Activated gamma-delta T cell treated with Interleukin-2 at 50 U/mL for 16 hours (primary cell): ENCODE measurements around the gene NRDC.
"Not testable (repeated sequence)": the region's sequence is repeated elsewhere in the genome, so short reads cannot be mapped to it uniquely, and the experiment has no call there.

Experiments
- DNase-seq: peaks from one replicate; pipeline ENCODE4 v3.0.0-alpha.2; 2020

Gene NRDC

DNA sequence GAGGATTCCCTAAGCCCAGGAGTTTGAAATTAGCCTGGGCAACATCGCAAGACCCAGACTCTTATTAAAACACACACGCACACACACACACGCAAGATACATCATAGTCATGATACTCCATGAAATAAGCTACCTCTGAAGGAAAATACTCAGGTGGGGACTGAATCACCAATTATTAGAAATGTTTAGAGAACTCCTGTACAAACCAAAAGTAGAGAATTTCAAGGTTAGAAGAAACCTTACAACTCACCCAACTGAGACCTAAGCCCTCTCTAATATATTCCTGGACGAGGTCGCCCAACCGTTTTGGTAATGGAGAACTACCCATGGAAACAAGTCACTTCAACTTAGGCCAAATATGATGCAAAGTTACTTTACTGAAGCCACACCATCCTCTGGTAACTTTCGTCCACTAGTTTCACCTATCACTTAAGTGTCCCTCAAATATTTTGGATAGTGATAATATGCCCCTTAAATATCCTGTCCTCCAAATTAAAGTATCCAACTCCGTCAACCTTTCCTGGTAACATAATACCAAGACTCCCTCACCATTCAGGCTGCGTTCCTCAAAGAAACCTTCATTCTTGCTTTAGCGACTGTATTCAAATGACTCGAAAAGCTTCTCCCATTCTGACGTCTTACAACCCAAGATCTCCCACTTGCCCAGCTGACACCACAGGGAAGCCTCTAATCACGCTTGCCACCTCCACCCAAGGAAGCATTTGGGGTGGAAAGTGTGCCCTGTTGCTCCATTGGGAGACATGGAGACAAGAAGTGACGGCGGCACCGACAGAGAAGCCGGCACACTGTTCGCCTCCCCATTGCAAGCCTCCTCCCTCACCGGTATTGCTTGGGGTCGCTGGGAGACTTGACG is 856 bp downstream of the NRDC start:
- no peak for DNase-seq

DNA sequence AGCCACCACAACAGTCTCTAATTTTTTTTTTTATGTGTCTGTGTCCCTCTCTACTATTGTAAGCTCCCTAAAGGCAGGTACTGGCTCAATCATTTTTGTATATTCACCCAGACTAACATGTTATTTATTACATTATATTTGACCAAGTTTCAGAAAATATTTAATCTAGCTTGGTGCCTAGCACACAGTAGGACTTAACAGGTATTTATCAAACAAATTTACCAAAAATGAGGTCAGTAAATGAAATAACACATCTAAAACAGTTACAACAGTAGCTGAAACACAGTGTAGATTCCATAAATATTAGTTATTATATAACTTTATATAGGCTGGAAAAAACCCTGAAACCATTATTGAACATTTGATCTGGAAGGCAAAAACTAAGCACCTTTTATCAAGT is 2.7 kb downstream of the NRDC start:
- DNase-seq: no peak

DNA sequence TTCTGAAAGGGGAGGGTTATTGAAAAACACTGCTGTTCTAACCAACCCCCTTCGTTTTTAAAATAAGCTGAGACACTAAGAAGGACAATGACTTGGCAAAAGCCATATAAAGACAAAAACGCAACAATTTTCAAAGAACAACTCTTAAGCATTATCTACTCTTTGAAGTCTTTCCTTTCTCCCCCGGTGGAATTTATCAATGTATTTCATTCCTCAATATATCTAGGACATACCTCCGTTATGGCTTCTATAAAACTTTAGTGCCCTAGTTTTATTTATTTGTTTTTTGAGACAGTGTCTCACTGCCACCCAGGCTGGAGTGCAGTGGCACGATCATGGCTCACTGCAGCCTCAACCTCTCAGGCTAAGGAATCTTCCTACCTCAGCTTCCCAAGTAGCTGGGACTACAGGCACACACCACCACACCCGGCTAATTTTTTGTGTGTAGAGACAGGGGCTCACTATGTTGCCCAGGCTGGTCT is 3.2 kb downstream of the NRDC start:
- no peak for DNase-seq

DNA sequence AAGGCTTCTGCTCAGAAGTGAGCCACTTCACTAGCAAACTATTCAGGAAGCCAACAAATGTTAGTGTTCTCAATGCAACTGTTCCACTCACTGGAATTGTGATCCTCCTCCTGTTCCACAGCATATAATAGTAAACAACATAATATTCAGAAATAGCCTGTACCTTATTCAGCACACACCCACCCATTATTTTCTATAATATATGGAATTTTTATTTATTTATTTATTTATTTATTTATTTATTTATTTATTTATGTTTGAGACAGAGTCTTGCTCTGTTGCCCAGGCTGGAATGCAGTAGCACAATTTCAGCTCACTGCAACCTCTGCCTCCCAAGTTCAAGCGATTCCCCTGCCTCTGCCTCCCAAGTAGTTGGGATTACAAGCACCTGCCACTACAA is 5.3 kb downstream of the NRDC start:
- not testable (repeated sequence) for DNase-seq

DNA sequence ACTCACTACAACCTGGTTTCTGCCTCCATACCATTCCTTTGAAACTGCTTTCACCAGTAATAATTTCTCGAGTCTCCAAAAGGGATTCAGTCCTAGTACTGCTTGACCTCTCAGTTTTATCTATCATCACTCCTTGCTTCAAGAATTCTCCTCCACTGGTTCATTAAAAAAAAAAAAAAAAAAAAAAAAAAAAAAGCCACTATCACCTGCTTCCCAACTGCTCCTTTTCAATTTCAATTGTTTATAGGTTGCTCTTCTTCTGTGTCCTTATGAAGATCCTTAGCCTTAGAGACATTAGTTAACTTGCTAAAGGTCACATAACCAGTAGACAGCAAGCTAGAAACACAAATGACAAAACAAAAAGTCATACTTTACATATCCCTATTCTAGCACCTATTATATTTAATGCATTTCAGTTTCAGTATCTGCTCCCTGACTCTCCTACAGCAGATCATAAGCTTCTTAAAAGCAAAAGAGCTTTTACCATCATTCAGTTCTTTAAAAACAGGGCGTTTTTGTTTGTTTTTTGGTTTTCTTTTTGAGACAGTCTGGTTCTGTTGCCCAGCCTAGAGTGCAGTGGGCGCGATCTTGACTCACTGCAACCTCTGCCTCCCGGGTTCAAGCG is 7.1 kb downstream of the NRDC start:
- DNase-seq: no peak

DNA sequence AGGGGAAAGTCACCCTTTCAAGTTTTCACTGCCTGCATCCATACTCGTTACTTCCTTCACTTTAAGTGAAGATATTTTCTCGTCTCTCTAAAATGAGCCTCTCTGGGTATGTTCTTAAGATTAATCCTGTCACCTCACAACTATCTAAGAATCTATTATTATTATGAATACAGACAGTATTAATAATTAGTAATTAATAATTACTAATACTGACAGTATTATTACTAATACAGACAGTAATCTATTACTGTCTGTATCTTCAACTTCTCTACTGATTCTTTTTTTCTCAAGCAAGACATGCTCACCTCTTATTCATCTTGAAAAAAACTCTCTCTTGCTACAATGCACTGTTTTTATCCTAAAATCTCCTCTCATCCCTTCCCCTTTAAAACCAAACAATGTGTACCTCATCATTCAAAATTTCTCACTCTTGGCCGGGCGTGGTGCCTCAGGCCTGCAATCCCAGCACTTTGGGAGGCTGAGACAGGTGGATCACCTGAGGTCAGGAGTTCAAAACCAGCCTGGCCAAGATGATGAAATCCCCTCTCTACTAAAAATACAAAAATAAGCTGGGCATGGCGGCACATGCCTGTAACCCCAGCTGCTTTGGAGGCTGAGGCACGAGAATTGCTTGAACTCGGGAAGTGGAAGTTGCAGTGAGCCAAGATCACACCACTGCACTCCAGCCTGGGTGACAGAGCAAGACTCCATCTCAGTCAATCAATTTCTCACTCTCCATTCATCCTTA is 7.8 kb downstream of the NRDC start:
- DNase-seq: no peak

DNA sequence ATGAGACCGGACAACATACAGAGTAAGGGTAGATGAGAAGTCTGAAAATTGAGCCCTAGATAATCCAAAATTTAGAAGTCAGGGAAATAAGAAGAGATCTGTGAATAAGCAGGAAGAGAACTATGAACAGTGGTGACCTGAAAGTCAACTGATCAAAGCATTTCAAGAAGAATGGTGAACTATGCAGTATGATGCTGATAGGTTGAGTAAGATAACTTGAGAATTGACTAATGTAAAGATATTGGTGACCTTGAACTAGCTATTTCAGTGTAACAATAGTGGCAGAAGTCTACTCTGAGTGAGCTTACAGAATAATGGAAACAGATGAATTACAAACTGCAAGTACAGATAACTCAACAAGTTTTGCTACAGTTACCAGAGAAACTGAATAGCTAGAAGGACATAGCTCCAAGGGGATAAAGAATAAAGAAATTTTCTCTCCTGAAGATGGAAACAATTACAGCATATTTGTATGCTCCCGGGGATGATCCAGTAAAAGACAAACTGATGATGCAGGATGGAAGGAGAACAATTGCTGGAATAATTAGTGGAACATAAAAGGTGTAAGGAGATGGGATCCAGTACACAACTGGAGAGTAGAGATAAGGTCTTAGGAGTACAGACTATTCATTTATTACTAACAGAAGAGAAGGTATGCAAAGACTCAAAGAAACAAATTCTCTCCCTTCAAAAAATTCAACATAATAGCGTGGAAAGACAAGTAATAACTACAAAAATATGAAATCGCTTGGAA is 10.9 kb downstream of the NRDC start:
- no peak for DNase-seq

DNA sequence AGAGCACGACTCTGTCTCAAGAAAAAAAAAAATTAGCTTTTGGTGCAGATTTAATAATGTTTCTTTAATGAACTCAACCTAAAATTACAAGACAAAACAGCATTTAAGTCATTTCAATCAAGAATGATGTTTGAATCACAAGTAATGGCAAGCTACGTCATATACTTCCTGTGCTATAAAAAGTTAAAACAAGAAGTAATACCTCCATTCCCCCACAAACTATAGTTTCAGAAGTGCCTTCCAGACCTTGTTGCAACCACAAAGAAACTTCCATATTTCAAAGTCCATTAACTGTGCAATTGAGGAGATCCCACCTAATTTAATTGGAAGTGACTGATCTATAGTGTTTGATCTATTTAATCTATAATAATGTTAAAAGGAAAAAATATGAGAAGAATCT is 15.1 kb downstream of the NRDC start:
- DNase-seq: no peak

GRCh38 chr1:51861669-51862068 is 16.9 kb downstream of the NRDC start:
- no peak for DNase-seq

DNA sequence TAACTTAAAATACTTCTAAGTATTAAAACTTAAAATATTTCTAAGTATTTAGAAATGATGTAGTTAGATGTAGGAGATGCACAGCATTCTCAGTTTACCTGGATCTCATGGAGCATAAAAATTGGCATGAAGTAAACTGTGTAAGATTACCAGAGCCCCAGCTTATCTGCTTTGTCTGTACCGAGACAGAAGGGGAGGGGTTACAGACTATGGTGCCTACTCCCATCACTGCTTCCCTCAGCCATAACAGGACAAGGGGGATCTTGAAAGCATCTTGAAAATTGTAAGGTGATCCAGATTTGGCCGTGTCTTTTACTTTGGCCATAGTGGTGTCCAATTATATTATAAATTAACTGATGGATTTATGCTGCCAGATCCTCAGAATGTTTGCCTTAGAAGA is 18.8 kb downstream of the NRDC start:
- no peak for DNase-seq

- DNase-seq: no peak
Observed at GRCh38 chr1:51859333-51859732, 19.2 kb downstream of the NRDC start.

- no peak for DNase-seq
Observed at GRCh38 chr1:51858892-51859291, 19.6 kb downstream of the NRDC start.

DNA sequence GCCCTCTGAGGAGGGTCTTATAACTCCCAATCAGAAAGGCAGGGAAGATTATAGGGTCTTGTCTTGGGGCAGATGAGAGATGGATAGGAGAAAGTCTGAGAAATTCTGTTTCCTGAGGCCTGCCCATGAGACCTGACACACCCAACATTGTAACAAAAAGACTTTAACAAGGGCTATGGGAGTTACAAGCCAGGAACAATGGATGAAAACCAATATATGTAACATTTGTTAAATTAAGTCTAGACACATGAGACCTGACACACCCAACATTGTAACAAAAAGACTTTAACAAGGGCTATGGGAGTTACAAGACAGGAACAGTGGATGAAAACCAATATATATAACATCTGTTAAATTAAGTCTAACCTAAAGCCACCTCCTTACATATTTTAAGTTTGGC is 21.8 kb downstream of the NRDC start:
- no peak for DNase-seq

DNA sequence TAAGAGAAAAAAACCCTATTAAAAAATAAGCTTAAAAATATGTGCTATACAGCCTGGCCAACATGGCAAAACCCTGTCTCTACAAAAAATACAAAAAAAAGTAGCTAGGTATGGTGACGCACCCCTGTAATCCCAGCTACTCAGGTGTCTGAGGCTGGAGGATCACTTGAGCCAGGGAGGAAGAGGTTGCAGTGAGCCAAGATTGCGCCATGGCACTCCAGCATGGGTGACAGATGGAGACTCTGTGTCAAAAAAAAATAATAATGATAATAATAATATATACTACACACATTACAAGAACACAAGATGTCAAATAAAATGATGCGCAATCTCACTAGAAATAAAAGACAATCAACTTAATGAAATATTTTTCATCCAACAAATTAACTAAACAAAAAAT is 22.9 kb downstream of the NRDC start:
- DNase-seq: no peak

DNA sequence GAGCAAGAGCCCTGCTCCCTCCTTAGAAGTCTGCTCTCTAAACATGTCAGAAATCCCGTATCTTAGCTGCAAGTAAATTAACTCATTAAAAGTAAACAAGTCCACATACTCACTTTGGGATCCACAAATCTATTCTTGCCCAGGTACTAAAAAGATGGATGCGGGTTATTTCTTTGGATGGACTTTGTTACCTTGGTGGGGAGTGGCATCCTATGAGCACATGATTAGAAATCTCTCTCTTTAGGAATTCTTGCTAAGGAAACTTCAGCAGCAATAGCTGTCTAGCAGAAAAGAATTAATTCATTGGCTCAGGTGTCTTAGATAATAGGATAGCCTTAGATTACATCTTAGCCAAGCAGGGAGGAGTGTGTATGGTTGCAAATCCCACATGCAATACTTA is 25.2 kb downstream of the NRDC start:
- DNase-seq: no peak

DNA sequence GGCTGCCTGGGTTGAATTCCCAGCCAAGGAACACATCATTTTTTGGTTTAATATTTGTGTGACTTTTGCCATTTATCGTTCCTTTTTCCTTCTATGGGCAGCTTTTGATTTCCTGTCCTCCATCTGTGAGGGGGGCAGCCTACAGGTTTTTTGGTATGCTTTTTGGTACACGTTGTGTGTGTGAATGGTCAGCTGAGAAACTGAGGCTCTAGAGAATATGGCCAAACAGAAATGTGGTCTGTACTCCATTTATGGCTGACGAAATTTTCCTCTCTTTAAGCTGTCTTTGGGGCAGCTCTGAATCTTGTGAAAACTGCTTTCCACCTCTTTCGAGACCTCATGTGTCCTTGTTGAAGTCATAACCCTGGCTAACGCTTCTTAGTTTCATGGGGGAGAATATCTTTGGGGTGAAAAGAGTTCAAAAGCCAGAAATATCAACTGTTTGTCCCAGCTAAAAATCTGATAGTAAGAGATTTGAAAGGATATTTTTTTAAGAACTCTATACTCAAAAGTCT is 26.6 kb downstream of the NRDC start:
- DNase-seq: no peak

DNA sequence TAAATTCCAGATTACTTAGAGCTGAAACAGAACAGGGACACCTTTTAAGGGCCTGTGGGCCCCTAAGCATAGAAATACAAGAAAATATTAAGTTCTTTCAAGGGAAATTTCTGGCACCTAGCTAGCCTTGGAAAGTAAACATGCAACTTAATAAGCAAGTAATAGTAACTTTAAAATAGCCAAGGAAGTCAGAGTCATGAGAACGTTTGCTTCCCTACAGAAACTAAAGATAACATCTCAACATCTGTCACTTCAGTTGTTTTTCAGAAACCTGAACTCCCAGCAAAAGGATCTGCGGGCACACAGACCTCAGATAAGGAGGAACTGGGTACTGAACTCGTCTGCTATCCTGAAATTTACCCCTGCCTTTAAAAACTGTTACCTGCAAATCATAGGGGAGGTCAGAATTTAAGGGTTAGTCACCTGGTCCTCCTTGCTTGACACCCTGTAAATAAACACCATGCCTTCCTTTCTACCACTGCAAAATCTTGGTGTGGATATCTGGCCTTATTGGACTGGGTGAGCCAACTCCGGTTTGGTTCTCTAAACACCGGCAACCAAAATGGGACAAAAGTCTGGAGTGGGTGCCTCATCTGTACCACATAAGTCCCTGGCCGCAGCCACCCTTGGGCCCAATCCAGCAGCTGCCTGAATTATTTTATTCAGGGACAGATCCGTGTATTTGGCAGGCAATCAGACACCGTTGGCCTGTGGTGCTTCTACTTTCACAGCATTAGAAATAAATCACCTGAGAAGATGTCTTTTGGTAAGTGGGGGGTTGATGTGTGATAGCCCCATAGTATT is 27.9 kb downstream of the NRDC start:
- DNase-seq: no peak

DNA sequence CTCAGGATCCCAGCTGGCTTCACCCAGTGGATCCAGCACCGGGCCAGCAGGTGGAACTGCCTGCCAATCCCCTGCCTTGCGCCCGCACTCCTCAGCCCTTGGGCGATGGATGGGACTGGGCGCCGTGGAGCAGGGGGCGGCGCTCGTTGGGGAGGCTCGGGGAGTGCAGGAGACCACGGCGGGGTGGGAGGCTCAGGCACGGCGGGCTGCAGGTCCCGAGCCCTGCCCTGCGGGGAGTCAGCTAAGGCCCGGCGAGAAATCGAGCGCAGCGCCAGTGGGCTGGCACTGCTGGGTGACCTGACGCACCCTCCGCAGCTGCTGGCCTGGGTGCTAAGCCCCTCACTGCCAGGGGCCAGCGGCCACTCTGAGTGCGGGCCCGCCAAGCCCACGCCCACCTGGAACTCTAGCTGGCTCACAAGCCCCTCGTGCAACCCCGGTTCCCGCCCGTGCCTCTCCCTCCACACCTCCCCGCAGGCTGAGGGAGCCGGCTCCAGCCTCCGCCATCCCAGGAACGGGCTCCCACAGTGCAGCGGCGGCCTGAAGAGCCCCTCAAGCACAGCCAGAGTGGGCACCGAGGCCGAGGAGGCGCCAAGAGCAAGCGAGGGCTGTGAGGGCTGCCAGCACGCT is 31.1 kb downstream of the NRDC start:
- DNase-seq: no peak

DNA sequence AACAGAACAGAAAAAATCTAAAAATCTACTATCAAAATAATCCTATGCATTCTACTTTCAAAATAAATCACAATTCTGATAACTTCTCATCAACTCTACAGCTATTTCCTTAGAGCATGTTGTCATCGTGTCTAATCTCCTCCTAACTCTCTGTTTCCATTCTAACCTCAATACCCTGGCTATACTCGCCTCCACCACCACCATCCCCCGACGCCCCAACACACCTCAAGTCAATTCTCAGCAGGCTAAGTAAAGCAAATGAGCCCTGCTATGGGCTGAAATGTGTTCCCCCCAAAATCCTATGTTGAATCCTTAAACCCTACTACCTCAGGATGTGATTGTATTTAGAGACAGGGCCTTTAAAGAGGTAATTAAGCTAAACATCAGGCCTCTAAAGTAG is 34.6 kb downstream of the NRDC start:
- DNase-seq: no peak

- no peak for DNase-seq
Observed at GRCh38 chr1:51842261-51842660, 36.3 kb downstream of the NRDC start.

DNA sequence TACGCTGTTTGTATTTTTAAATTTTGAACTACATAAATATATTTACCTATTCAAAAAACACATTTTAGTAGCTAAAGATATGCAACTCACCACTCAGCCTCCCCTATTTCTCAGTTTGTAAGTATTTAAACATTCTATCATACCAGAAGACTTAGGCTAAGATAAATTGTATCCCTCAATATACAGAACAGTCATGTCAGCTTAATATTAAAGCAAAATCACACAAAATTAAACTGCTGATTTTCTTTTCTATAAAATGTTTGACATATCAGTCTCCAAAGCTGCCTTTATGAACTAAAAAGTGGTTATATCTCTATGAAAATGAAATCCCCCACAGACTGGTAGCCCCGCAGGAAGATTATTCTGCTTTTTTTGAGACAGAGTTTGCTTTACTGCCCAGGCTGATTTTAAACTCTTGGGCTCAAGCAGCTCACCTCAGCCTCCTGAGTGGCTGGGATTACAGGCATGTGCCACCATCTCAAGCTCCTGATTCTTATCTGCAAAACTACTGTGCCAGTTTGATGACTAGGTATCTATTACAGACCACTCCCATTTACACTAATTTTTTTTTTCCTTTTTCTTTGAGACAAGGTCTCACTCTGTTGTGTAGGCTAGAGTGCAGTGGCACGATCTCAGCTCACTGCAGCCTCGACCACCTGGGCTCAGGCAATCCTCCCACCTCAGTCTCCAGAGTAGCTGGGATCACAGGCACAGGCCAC is 37.6 kb downstream of the NRDC start:
- DNase-seq: no peak
